ENCODE results near the gene BRWD1.

BRWD1 gene

DNA sequence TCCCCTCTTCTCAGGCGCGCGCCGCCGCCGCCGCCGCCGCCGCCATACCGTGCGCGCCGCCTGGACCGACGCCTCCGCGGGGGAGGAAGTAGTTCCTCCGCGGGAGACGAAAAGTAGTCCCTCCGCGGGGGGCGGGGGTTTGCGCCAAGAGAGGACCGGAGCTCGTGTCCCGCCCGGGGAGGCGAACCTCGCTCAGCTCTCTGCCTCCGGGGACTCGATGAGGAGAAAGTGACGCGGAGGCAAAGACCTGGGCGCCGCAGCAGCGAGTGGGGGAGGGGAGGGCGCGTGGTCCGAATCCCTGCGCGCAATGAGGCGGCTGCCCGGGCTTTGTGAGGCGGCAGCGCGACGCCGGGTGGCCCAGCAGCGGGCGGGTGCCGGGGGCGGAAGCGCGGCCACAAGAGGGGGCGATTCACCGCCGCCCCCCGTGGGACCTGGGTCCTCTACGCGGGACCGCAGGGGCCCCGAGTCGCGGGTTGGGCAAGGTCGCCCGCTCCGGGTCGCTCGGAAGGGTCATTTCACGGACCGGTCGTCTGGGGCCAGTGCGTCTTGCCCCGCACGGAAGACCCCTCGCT, at the start of gene BRWD1:
TSS of gene BRWD1 (minus strand) at position 62 of the 572 bp plus-strand sequence. CDS start 141 bp downstream, outside the sequence.
- DNase-seq (ENCODE audit: extremely low read depth in 1 of 2, low read depth in 1 of 2), result peak; percentile 44 to 67

DNA sequence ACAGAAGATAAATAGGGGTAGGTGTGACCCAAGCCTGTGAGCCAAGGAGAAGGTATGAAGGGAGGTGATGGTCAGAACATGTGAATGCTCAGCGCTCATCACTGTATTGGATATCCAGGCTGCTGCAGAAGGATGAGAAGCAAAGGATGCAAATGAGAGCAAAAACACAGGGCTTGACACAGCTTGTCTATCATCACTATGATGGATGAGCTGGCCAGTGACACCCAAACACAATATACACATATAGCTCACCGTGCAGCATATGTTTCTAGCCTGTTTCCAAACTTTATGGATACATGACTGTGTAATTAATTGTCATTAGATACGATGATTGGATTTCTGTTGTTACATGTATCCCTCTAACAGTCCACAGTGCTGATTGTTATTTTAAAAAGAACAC, 49.3 kb upstream of the BRWD1 start:
- no peak for DNase-seq (ENCODE audit: extremely low read depth in 1 of 2, low read depth in 1 of 2)

DNA sequence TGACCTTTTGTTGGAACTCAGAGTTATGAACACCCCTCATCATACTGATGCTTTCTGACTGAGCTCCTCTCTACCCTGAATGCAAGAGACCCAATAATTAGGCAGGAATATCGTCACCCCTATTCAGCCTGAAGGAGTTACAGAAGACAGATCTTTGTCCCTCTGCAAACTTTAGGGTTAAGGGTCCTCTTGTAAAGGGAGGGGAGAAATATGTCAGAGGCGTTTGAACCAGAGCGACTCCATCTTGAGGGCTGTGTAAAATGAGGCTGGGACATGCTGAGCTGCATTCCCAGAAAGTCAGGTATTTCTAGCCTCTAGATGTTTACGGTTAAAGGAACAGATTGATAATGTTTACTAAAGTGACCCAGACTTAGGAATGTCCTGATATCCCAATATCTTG, 46.0 kb upstream of the BRWD1 start:
- DNase-seq (ENCODE audit: extremely low read depth in 1 of 2, low read depth in 1 of 2), result no peak

DNA sequence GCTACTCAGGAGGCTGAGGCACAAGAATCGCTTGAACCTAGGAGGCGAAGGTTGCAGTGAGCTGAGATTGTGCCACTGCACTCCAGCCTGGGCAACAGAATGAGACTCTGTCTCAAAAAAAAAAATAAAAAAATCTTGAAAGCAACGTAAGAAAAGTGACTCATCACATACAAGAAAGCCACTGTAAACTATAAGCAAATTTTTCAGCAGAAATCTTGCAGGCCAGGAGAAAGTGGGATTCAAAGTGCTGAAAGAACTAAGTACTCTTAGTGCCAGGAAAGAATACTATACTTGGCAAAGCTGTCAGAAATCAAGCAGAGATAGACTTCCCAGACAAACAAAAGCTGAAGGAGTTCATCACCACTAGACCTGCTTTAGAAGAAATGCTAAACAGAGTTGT, 39.9 kb upstream of the BRWD1 start:
- DNase-seq (ENCODE audit: extremely low read depth in 1 of 2, low read depth in 1 of 2), result no peak

DNA sequence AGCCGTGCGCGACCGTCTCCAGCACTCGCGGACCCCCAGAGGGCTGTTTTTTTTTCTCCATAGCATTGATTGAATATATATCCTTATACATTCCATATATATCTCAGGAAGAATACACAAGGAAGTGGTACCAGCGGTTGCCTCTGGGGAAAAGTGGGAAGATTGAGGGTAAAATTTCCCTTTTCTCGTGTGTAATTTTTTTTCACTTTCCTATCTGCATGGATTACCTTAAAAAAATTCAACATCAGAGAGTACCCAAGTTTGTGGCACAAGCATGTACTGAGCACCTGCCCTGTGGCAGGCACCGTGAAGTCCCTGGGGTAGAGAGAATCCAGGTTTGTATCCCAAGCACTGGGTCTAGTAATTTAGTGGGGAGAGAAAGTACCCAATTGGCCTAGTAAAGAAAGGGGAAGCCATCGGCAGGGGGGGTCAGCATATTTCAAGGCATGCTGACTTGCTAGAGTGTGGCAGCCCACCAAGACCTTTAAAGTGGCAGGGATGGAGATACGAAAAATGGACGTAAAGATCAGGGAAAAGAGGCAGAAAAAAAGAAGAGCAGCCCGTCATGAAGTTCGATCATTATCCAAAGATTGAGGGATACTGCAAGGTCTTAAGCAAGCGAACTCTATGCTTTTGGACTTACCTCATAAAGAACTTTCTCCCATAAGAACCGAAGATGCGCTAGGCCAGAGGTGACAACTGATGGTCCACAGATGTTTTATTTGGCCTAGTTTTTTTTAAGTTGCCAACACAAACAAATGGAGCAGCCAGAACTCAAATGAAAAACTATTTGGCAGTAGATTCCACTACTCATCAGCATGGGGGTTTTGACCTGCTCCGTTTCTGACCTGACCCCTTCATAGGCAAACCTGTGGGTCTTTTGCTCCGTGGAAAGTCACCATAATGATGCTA, 36.9 kb upstream of the BRWD1 start:
- no peak for DNase-seq (ENCODE audit: extremely low read depth in 1 of 2, low read depth in 1 of 2)

DNA sequence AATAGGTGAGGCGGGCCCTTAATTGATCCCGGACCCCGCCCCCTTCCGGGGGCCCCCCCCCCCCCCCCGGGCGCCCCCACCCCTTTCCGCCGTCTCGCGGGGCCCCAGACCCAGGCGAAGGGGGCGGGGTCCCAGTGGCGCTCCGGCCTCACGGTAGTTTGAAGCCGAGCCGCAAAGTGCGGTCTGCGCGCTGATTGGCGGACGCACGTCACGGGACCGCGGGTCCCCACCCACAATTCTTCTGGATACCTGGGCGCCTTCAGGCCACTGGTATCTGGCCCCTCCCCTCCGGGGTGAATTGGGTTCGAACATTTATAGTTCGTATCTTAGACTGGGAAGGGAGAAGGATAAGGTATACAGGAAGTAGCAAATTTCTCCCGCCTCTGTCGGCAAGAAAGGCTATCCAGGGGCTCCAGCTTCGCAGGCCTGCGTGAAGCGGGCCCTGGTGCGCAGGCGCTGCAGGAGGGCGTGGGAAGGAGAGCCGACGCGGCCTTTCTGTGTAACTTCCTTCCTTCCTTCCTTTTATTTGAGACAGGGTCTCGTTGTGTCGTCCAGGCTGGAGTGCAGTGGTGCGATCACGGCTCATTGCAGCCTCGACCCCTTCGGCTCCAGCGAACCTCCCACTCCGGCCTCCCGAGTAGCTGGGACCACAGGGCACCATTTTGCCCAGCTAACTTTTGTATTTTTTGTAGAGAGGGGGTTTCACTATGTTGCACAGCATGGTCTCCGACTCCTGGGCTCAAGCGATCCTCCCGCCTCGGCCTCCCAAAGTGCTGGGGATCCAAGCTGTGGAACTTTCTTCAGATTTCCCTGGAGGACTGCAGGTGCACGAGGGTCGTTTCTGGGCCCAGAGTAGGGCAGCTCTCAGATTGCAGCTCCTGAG, 36.0 kb upstream of the BRWD1 start:
- DNase-seq (ENCODE audit: extremely low read depth in 1 of 2, low read depth in 1 of 2), result peak; percentile 90 to 95

DNA sequence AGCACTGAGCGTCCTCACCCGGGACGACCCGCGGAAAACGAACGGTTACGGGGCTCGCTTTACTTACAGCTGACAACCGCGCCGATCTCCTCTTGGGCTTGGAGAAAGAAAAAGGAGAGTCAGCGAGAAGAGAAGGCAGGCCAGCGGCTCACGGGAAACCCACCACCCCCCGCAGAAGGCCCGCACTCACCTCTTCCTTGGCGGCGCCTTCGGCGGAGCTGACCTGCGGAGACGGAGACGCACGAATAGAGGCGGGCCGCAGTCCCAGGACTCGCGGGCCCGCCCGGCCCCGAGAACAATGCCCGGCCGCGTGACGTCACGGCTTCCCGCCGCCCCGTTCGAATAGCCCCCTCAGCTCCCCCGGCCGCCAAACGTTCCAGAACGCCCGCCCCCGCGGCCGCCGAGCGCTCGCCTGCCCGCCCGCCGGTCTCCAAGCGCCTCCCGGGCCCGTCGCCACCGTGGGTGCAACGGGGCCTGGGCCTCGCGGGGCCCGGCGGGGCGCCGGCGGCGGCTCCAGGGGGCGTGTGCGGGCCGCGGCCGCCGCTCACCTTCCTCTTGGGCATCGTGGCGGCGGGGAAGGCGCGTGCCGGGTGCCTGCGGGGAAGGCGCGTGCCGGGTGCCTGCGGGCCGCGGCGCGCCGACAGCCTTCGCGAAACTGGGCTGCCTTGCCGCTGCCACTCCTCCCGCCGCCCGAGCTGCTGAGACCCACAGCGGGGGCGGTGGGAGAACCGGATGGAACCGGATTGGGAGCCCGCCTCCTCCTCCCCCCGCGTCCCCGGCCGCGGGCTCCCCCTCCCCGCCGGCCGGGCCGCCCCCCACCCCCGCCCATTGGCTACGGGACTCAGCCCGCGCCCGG, 35.2 kb upstream of the BRWD1 start, which contains the start of gene HMGN1:
TSS of gene HMGN1 (minus strand) at position 734 of the 856 bp plus-strand sequence. CDS start at position 563, 171 bp downstream.
- peak; percentile 57 to 84 for DNase-seq (ENCODE audit: extremely low read depth in 1 of 2, low read depth in 1 of 2)

DNA sequence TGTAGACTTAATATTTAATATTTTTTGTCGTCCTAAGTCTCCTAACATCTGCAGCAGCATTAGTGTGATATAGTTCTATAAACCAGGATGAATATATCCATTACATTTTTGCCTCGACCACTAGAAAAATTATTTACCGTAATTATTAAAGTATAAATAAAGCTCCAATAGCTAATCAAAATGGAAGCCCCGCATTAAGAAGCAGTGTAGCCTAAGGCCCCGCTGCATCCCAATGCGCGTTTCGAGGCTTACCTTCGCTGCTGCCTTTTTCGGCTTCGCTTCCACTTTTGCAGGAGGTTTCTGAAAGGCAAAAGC, 34.6 kb upstream of the BRWD1 start:
- no peak for DNase-seq (ENCODE audit: extremely low read depth in 1 of 2, low read depth in 1 of 2)

DNA sequence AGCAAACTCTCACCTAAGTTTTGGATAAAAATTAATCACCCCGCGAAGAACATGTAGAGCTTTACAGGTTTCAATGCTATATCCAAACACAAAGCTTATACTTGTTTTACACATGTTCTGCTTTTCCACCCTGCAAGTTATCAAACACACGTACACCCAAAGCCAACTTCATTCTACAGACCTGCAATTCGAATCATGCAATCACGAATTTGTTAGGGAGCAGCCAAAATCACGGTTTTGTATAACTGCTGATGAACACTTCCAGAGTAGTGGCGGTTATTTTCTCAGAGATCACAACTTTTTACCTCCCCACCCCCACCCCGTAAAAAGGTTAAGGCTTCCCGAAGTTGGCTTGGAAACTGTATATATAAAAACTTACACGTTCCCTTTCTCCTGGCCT, 34.1 kb upstream of the BRWD1 start:
- DNase-seq (ENCODE audit: extremely low read depth in 1 of 2, low read depth in 1 of 2), result no peak

DNA sequence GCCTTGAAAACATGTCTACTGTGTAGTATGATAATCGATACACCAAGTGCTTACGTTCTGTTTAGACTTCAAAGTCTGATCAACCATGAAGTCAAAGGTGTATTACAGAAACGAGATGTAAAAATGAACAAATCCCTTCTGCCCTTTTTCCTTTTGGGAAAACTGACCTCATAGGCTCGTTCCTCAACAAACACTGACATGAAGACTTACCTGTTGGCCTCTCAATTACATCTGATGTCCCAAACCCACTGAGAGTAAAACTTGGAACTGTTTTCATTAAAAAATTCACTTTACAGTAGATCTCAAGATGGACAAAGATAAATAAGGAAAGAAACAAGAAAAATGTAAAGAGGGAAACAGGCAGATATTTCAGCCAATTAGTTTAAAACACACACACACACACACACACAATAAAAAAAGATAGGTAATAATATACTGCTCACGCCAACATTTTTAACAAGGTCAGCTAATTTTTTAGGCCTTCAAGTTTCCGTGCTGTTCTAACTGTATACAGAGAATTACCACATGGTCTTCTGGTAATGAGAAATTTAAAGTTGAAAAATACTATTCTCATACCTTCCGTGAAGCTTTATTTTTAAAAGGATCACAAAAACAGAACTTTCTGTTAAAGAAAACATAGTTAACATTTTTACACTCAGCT, 33.4 kb upstream of the BRWD1 start:
- DNase-seq (ENCODE audit: extremely low read depth in 1 of 2, low read depth in 1 of 2), result no peak

DNA sequence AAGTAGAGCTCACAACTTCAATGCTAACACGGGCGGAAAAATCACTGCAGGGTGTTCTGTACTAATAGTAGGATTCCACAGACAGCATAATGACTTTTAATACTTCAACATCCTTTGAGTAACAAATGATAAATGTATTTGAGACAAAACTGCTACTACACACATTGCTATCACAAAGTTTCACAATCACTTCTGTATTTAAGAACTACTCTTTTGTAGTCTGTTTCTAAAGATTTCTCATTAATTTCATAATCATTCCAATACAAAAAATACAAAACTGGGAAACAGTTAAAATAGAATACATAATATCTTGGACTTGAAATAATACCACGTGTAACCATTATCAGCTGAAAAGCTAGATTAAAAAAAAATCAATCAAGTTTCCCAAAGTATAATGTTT, 32.8 kb upstream of the BRWD1 start:
- no peak for DNase-seq (ENCODE audit: extremely low read depth in 1 of 2, low read depth in 1 of 2)

DNA sequence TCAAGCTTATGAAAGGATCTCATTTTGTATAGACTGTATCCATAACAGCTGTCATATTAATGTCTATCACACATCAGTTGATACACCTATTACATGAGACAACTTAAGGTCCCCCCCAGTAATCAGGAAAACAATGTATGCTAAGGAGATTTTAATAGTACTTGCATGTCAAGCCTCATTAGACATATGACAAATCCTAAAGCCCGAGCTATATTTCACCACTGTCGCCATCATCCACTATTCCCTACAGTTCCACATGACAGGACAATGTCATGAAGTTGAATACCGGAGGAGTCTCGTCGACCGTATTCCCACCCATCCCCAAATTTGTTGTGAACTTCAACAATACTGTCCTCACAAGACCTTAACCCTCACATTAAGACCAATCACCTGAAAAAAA, 32.0 kb upstream of the BRWD1 start:
- no peak for DNase-seq (ENCODE audit: extremely low read depth in 1 of 2, low read depth in 1 of 2)

DNA sequence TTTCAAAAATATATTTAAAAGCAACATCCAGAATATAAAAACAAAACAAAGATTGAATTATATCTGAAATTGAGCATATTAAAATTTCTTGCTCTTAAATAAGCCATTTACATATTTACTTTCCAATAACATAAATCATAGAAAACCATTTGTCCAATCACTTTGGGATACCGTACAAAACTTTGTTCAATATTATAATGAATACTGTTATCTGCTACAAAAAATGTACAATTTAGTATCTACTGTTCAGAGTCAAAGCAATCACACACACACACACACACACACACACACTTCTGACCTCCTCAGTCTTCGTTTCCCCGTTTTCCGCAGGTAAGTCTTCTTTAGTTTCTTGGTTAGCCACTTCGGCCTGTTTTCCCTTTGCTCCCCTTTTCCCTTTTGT, 31.4 kb upstream of the BRWD1 start:
- DNase-seq (ENCODE audit: extremely low read depth in 1 of 2, low read depth in 1 of 2), result no peak

DNA sequence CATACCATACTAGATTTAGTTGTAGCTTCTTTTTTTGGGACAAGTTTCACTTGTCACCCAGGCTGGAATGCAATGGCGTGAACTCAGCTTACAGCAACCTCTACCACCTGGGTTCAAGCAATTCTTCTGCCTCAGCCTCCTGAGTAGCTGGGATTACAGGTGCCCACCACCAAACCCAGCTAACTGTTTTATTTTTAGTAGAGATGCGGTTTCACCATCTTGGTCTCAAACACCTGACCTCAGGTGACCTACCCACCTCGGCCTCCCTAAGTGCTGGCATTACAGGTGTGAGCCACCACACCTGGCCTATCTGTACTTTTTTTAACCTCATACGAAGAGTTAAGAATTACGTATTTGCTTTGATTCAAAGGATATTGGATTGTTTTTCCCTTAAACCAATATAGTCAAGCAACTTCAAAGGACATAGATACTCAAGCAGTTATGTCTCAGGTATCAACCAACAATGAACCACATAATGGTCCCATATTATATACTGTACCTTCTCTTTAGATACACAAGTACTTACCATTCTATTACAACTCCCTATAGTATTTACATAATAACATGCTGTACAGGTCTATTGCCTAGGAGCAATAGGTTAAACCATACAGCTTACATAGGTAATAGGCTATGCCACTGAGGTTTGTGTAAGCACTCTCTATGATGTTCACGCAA, 28.0 kb upstream of the BRWD1 start:
- no peak for DNase-seq (ENCODE audit: extremely low read depth in 1 of 2, low read depth in 1 of 2)

DNA sequence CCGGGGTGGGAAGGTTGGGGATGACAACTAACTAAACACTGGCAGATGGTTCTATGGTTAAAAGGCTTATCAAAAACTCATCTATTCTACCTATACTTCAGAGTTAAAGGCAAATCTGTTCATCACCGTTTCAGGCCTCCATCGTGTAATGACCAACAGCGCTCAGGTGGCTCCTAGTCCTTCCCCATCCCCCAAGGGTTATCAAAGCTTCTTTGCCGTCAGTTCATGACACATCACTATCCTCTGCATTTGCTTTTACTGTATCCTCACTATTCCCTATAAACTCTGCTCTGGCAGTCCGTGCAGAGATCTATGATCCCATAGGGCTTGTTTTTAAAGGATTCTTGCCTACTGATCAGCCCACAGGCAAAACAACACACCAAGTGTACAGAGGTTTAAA, 27.3 kb upstream of the BRWD1 start:
- DNase-seq (ENCODE audit: extremely low read depth in 1 of 2, low read depth in 1 of 2), result no peak

DNA sequence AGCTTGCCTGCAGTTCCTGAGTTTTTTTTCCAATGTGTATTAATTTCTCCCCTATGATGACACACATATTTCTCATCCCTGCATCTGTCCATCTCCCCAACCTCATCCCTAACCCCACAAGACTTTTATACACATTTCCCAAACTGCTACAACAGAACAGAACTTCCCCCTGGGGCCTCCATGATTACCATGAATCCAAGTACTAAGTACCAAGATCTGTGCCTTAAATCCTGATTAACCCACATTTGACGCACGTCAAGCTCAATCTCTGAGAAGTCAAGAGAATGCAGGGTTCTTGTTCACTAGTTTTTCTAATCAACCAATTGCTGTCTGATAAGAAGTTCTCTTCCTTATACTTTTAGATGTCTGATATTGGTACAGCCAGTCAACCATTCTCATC, 25.8 kb upstream of the BRWD1 start:
- DNase-seq (ENCODE audit: extremely low read depth in 1 of 2, low read depth in 1 of 2), result no peak

DNA sequence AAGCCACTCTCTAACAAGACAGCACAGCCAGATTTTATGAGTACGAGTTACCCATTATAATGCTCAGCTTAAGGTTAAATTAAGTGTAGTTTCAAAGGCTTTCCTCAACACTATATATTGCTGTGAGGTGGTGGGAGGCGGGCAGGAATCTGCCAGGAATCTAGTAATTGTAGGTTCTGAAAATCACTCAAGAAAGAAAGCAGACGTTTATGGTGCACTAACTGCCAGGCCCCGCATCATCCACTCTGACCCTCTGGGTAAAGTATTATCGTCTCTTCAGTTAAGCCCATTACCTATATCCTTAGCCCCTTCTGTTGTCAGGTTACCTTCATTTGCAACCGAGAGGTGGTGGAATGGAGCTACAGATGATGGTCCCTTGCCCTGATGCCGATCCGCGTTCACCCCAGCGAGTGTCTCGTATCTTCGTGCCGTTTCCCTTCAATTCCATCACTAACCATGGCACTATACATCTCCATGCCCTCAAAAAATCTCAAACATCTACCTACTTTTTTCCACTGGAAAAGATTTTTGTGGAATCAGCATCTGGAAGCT, 23.1 kb upstream of the BRWD1 start:
- DNase-seq (ENCODE audit: extremely low read depth in 1 of 2, low read depth in 1 of 2), result no peak

DNA sequence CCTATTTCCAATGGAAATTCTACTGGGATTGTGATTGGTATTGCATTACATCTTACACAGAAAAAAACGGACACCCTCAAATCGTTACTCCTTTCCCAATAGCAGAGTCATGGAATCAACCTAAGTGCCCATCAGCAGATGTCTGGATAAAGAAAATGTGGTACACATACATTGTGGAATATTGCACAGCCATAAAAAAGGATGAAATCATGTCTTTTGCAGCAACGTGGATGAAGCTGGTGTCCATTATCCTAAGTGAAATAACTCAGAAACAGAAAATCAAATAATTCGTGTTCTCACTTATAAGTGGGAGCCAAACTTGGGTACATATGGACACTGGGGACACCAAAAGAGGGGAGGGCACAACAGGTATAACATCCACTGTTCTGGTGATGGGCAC, 21.2 kb upstream of the BRWD1 start:
- no peak for DNase-seq (ENCODE audit: extremely low read depth in 1 of 2, low read depth in 1 of 2)

DNA sequence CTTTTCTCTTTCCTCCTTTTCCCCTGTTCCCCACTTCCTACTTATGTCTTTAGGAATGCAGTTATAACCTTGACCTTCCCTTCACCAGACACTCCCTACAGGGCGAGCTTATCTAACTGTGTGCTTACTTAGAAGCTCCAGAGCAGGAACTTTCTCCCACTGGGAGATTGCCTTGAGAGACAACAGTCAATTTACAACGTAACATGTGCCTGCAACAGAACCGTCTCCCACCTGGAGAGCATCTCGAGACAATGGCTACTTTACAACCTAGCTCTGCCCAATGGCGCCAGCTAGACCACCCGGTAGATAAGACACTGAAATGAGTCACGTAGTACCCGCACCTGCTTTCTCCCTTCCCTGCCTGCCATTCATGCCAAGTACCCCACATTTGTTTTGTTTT, 18.7 kb upstream of the BRWD1 start:
- no peak for DNase-seq (ENCODE audit: extremely low read depth in 1 of 2, low read depth in 1 of 2)
